ENCODE measurements around the gene KIF18B.
A peak's percentile ranks its signal among the peaks of the same experiment; 100 is the strongest.

KIF18B gene

GRCh38 chr17:44947461-44948314 is at the start of gene KIF18B:
KIF18B (minus strand) TSS chr17:44947773; CDS start chr17:44936344, 11,429 bp downstream.
- DNase-seq, result peak; percentile 99

GRCh38 chr17:44996304-44996703 is 48.7 kb upstream of the KIF18B start:
- DNase-seq, result peak; percentile 26

- peak; percentile 57 for DNase-seq
Measured at GRCh38 chr17:44995436-44996001, 47.9 kb upstream of the KIF18B start.

- no peak for DNase-seq
Measured at GRCh38 chr17:44992242-44992939, 44.8 kb upstream of the KIF18B start.

- peak; percentile 91 for DNase-seq
Measured at GRCh38 chr17:44990994-44991393, 43.4 kb upstream of the KIF18B start.

GRCh38 chr17:44989552-44990138 is 42.1 kb upstream of the KIF18B start:
- no peak for DNase-seq

- DNase-seq, result peak; percentile 56
Measured at GRCh38 chr17:44988044-44988942, 40.7 kb upstream of the KIF18B start.

GRCh38 chr17:44983563-44983962 is 36.0 kb upstream of the KIF18B start:
- no peak for DNase-seq

GRCh38 chr17:44982113-44982702 is 34.6 kb upstream of the KIF18B start:
- DNase-seq, result no peak

GRCh38 chr17:44981221-44981968 is 33.8 kb upstream of the KIF18B start:
- DNase-seq, result no peak

GRCh38 chr17:44979426-44979995 is 31.9 kb upstream of the KIF18B start:
- DNase-seq, result peak; percentile 60

- no peak for DNase-seq
Measured at GRCh38 chr17:44978807-44979206, 31.2 kb upstream of the KIF18B start.

GRCh38 chr17:44977814-44978550 is 30.4 kb upstream of the KIF18B start:
- peak; percentile 35 for DNase-seq

GRCh38 chr17:44977065-44977464 is 29.5 kb upstream of the KIF18B start:
- no peak for DNase-seq

GRCh38 chr17:44976206-44976605 is 28.6 kb upstream of the KIF18B start:
- DNase-seq, result peak; percentile 73

- peak; percentile 89 for DNase-seq
Measured at GRCh38 chr17:44972953-44973352, 25.4 kb upstream of the KIF18B start.

- no peak for DNase-seq
Measured at GRCh38 chr17:44971776-44972483, 24.4 kb upstream of the KIF18B start.

GRCh38 chr17:44970136-44970741 is 22.7 kb upstream of the KIF18B start:
- DNase-seq, result peak; percentile 53
